GM19238 (cell line): ENCODE results near the gene WDR33.

ENCODE experiments used
- DNase-seq: peaks from one replicate; pipeline ENCODE4 v3.0.0; 2011; ENCODE audit warnings: low spot score; ENCODE audit not compliant: insufficient read length

WDR33 gene

GRCh38 chr2:127763776-127764175 is 47.2 kb downstream of the WDR33 start:
- no peak for DNase-seq

DNA sequence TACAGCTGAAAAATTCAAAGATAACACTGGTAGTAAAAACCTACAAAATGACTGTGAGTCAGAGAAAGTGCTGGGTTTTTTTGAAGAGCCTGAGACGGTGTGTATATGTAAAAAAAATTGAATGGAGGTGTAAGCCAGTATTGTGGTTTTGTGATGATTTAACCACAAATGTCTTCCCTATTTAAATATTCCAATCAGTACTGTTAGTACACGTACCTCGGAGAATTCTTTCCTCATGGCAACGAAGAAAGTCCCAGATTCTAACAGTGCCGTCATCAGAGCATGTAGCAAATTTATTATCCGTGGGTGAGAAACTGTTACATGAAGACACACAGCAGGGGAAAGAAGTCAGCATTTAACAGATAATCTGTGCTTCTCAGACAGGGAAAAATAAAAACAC is 48.1 kb downstream of the WDR33 start:
- DNase-seq = no peak

DNA sequence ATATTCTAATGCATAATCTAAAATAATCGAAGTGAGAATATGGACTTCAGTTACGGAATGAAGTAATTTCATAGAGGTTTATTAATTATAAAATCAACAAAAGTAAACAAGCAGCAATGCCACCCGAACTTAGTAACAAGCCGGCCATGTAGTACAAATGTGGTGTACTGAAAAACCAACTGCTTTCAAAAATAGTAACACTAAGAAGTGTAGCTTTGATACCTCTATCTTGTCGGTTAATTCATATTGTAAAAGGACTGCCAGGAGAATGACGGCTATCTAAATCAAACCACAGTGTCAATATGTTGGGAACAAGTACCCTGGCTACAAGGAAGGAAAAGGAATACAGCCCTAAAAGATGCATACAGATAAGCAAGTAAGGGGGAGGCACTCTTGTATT is 48.5 kb downstream of the WDR33 start:
- no peak for DNase-seq

DNA sequence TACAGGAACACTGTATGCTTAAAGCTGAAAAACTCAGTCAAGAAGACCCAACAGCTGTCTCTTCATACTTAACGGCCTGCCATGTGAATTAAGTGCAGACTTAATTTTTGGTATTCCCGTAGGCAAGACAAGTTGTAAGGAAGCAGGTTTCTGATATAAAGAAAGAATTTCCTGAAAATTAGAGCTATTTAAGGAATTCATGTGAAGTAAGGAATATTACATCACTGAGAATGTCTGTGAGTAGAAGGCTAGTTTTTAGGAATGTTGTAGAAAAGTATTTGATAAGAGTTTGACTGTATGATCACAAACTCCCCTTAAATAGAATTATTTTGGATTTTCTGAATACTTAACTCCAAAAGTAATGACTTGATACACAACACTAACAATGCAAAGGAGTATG is 51.0 kb downstream of the WDR33 start:
- DNase-seq = no peak

DNA sequence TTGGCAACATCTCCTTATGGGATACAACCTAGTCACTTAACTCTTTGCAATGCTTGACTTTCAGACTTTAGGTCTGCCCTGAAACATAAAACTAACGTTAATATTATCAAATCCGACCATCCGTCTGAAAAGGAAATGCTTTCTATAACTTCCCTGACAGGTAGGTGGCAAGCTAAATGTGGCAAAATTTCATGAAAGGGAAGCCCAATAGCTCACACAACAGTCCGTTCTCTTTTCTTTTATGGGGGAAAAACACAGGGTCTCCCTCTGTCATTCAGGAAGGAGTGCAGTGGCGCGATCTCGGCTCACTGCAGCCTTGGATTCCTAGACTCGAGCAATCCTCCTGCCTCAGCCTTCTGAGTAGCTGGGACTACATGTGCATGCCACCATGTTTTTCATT is 56.8 kb downstream of the WDR33 start:
- DNase-seq = no peak

DNA sequence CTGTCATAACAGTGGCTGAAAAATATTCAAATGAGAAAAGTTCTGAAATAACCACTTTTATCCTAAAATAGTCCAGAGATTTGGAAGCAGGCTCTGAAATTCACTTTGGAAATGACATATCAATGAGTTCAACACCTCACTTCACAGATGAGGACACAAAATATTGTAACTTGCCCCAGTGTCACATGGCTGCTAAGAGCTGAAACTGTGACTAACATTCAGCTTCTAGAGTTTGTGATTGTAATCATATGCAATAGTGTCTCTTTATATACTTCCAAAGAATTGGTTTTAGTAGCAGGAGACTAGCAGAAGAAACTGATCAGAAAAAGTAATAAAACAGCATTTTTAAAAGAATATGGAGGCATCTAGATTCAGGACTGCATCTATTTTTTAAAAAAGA is 57.6 kb downstream of the WDR33 start:
- no peak for DNase-seq

GRCh38 chr2:127749537-127749936 is 61.4 kb downstream of the WDR33 start:
- peak; percentile 26 for DNase-seq

DNA sequence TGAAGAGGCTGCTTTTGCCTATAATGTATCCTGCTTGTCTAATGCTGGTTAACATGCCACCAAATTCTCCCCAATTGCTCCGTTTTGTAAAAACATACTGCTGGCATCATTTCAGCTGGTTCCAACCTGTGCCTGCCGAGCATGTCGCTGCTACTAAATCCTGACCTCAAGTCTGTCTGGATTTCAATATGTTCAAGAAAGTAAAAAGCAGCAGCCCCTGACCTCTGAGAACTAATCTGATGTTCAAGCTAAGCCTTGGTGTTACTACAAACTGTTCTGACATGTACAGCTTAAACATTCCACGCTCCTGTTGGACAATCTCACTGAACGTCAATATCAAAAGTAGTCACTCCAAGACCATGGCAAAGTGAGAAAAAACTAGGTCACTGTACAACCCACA is 63.4 kb downstream of the WDR33 start:
- DNase-seq = no peak

DNA sequence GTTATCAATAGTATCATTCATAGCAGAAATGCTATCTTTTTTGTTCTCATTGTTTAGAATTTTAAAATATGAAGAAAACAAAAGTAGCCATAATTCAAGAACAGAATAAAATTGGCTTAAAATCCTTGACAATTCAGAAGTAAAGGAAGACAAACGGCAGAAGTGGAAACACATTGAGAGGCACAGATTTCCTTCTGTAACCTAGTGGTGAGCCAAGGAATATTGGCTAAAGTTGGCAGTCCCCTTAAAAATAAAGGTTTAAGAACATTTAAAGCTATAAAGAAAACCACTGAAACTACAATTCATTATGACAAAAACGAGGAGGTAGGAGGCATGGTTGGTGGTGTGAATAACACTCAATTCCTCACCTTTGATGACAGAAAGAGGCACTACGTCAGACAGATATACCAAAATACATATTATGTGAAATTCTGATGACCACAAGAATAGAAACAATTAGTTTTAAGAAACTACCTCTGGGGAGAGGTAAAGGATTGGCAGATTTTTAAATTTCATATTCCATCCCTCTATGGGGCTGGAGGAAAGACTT is 67.4 kb downstream of the WDR33 start:
- DNase-seq = no peak

GRCh38 chr2:127740665-127741288 is 70.2 kb downstream of the WDR33 start:
- DNase-seq = no peak

DNA sequence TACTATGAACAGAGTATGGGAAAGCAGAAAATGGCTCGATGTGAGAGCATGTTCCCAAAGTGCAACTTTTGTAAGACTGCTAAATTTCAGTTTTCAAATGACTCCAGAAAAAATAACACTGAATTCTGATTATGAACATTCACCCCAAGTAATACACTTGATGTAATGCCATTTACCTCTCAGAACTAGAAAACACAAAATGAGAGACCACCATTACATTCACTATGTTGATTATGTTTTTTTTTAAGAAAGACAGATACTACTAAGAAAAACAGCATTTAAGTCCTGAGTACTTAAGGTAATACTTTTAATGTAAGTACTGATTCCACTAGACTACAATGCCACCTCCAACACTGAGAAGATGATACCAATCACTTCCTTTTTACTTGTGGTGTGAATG is 71.2 kb downstream of the WDR33 start:
- no peak for DNase-seq

- DNase-seq = no peak
These were observed 73.1 kb downstream of the WDR33 start for GRCh38 chr2:127737892-127738291.

DNA sequence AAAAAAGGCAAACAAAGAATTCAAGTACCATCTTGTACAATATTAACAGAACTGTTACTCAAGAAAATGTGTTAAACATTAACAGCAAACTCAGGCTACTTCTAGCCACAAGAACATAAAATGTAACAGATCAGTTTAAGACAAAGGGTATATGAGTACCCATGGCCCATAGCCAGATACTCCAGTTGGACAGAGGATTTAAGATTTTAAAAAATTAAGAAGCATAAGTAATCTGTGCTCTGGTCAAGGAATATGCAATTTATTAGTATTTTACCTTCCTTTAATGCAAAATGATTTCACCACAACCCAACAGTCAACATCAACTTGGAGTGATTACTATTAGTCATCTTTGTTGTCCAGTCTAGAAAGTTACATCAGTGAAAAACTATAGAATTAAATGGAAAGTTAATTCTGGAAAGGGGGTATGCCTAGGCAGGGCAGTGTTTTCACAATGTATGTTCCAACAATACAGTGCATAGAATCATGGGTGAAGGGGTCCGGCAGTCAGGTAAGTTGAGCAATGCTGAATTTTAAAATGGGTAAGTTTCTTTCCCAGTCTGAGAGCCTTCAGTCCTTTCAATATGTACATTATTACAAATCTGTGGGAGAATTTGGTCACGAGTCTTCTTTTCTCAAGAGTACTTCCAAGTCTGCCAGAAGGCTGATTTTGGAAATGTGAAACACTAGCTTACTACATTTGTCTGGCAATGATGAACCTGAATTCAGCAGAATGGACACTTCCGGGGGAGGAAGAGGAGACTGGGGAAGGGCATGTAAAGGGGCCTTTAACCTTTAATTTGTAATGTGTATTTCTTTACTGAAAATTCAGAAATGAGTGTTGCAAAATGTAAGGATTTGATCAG is 75.2 kb downstream of the WDR33 start:
- no peak for DNase-seq

DNA sequence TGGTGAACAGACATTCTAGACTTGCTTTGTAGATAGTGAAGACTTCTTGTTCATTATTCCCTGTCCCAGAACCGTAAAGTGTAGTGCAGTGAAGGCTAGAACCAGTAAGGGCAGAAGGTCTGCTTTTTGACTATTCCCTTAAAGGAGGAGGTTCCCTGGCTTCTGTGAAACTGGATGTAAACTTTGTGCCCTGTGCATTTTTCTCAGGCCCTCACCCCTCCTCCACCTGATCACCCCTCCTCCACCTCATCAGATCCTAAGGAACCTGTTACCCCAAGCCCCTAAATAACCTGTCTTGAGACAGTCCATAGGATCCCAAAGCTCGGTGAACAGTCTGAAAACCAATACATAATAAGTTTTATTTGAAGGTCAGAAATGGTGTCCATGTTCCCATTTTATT is 75.9 kb downstream of the WDR33 start:
- no peak for DNase-seq

DNA sequence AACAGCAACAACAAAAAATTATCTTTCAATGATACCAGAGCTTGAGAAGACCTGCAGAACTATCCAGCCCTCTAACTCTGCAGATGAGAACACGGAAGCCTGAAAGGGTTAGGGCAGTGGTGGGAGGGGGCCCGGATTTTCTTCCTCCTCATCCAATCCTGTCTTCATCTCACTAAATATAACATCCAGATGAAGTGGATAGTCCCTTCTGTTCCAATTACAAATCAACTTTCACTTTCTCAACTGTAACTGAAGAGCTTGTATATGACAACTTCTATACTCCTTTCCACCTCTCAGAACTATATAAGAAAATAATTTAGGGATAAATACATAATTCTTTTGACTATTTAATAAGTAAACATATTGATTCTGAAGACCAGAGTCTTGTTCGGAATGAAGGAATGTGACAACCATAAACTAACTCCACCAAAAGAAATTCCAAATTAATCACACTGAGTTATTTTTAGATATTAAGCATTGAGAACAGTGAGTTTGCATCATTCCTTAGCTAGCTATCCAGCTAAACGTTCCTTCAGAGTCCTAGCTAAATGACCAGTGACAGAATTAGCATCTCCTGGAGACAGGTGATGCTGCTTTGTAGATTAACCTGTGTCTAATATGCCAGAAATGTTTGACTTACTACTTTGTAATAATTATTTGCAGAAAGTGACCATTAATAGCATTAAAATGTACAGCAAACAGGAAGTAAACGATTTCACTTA is 77.0 kb downstream of the WDR33 start:
- DNase-seq = no peak

DNA sequence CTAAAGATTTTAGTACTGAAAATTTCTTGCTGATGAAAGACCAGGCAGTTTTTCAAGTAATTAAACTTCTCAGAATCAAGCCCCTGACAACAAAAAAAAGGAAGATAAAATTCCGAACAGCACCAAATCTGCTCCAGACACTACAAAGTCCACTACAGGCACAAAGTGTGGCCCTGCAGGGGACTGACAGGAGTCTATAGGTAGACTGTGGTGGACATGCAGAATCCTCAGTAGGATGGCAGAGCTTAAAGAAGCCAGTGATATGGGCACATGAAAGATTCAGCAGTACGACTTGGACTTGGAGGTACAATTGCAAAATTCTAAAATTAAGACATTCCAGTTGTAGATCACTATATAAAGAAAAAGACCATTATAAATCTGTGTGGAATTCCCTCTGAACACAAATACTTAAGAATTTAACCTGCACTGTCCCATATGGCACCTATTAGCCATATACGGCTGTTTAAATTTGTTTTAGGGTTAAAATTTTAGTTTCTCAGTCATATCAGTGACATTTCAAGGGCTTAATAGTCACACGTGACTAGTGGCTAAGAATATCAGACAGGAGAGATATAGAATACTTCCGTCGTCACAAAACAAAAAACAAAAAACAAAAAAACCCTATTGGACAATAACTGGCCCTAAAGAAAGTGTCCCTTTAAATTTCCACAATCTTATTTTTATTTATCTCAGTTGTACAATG is 77.7 kb downstream of the WDR33 start:
- no peak for DNase-seq

DNA sequence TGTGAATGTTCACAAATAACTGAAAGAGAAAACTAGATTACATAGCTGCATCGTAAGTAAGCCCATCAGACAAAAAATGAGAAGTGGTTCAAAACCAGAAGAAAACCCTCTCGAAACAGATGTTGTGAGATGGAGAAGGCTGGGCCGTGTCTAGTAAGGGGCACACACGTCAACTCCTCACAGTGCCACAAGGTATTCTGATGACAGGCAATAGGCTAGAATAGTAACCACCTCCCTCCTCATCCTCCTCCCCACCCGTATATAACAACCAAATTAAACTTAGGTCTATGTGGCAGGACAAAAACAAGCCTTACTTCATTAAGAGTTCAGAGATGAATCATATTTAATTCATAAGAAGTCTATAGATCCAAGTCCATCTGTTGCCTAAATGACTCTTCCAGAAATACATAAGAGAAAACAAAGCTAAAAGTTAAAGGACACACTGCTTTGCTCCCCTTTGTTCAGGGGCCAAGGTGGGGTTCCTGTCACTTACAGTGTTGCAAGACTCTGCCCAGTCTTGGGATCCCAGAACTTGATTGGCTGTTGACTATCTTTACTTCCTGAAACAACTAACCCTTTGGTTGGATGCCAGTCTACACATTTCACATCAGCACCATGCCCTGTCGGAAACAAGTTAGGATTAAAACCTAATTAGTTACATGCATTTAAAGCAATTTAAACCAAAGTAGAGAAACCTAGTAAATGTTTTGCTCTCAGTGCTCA is 84.7 kb downstream of the WDR33 start:
- no peak for DNase-seq

DNA sequence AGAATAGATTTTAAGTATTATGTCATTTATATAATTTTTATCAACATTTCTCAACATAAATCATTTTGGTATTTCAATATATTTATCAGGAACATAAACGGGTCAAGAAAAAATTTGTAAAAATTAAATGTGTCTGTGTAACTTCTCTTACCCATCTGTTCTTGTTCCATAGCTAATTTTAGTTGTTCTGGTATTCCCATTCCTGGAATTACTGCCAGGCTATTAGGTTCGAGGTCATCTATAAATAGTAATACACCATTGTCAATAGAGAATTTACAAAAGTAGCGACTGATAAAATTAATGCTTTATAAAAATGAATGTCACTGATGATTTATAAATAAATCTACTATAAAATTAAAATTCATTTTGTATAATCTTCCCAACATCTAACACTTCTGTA is 88.2 kb downstream of the WDR33 start:
- DNase-seq = no peak

GRCh38 chr2:127721978-127722355 is 89.0 kb downstream of the WDR33 start:
- DNase-seq = no peak

GRCh38 chr2:127721311-127721977 is 89.5 kb downstream of the WDR33 start:
- DNase-seq = no peak
